GM12891 (cell line): ENCODE data around the gene ZNF345.

Experiments
- DNase-seq: peaks from one replicate; pipeline ENCODE4 v3.0.0; 2011; ENCODE audit warnings: low spot score; ENCODE audit not compliant: insufficient read length
- FAIRE-seq: peaks from 2 replicates; lab custom pipeline; 2011; peaks lifted over from hg19 to GRCh38; lab: Jason Lieb, UNC
- PAX5 ChIP-seq: IDR thresholded peaks from 2 replicates; pipeline ENCODE4 v1.6.1; 2011; ENCODE audit warnings: low read length, moderate library complexity, mild to moderate bottlenecking; ENCODE audit not compliant: insufficient read depth, severe bottlenecking
- POLR2A ChIP-seq: IDR thresholded peaks from 2 replicates; pipeline ENCODE4 v1.6.1; 2011; ENCODE audit warnings: low read depth, low read length, control low read depth
- POLR2AphosphoS5 ChIP-seq: IDR thresholded peaks from 2 replicates; pipeline ENCODE4 v1.6.1; 2011; ENCODE audit warnings: low read depth, low read length, control low read depth
- POU2F2 ChIP-seq: IDR thresholded peaks from 2 replicates; pipeline ENCODE4 v1.6.1; 2011; ENCODE audit warnings: low read depth, mild to moderate bottlenecking, control low read depth, low read length, moderate library complexity
- SPI1 ChIP-seq: IDR thresholded peaks from 2 replicates; pipeline ENCODE4 v1.6.1; 2011; ENCODE audit warnings: low read depth, low read length, control low read depth
- TAF1 ChIP-seq: IDR thresholded peaks from 2 replicates; pipeline ENCODE4 v1.6.1; 2011; ENCODE audit warnings: low read depth, low read length, control low read depth

ZNF345 gene

DNA sequence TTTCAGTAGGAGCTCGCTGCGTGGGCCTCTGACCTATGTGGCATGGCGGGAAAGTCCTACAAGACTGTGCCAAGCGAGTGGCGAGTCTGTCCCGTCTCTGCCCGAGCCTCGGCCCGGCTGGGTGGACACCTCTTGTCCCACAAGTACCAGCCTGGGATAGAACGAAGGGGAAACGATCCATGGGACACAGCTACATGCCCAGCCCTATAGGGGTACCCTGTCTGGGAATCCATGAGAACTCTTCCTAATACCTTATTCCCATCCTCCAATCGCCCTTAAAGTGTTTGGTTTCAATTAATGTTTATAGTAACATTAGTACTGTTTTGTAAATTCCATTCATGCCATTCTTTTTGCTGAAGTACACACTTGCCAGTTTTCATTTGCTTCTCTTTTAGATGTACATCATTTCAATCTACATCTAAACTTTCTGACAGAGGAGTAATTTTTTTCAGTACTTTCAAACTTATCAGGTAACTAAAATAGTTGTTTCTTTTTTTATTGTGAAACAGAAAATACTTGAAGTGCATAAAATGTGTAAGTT lies 11.8 kb upstream of the ZNF345 start:
- TF ChIP-seq SPI1: no peak
- no peak for TF ChIP-seq POLR2A
- TF ChIP-seq PAX5: no peak
- TF ChIP-seq POU2F2: no peak
- TF ChIP-seq TAF1: no peak
- TF ChIP-seq POLR2AphosphoS5: no peak
- FAIRE-seq: no peak
- DNase-seq: no peak

DNA sequence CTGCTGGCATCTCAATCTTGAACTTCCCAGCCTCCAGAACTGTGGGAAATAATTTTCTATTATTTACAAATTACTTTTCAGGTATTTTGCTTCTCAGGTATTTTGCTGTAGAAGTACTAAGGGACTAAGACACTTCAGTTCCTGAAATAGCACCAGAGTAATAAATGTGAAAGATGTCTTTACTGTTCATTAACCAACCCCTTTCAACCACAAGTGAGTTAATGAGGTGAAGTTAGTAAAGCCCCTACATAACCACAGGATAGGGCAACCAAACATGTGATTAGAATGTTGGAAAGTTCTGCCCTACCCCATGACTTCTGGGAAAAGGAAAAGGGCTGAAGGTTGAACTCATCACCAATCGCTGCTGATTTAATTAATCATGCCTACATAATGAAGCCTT lies 2.7 kb upstream of the ZNF345 start:
- DNase-seq: no peak
- no peak for FAIRE-seq
- TF ChIP-seq SPI1 (no peak), TAF1 (no peak), POU2F2 (no peak), POLR2AphosphoS5 (no peak), POLR2A (no peak), PAX5 (no peak)

DNA sequence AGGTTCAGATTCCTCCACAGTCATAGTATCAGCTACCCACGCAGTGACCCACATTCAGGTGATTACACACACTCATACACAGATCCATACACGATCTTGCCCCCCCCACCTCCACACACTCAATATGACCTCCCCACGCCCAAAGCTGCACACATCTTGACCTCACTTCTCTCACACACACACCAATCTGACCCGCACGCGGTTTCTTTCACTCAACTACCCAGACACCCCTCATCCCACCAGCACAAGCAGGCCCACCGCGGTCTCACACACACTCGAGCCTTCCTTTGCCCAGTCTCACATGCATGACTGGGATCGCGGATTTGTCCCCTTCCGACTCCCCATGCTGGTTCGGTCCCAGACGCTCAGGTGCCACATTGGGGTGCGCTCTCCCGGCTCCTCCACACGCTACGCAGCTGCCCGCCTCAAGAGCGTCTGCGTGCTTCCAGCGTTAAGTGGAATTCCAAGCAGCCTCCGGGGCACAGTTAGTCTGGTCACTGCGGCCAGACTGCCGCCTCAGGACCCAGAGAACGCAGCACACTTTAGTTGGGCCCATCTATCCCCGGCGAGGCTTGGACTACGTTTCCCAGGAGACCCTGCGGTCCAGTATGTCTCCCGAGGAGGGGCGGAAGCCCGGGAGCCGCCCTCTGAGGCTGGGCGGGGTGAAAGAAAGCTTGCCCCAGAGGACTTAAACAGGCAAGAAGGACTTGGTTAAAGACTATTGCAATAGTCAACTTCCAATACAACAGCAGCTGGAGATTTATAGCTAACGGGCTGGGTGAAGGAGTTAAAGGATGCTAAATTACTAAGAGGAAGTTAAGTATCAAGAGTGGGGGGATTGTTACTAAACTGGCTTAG lies 746 bp upstream of the ZNF345 start:
- FAIRE-seq: peak; percentile 71
- DNase-seq: peak; percentile 46
- TF ChIP-seq POLR2AphosphoS5 (peak; percentile 29; the same call in 1 of the 2 replicates), SPI1 (no peak), POLR2A (0 out of 2 replicates have a peak, but pooled peaks have one; percentile 21)

DNA sequence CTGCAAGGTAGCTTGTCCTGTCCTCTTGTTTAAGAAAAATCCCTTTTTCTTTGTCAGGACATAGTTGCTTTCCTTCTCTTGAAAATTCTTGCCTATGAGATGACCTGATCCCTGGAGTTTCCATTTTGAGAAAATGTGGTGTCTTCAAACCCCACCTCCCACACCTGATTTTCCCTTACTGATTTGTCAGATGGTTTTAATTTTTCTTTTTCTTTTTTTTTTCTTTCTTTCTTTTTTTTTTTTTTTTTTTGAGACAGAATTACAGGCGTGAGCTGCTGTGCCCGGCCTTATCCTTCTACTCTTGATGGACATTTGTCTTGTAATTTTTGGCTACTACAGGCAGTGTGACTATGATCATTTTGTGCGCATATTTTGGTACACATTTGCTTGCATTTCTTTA lies 1.2 kb downstream of the ZNF345 start:
- TF ChIP-seq PAX5: no peak
- no peak for TF ChIP-seq POLR2A
- no peak for TF ChIP-seq TAF1
- no peak for TF ChIP-seq POLR2AphosphoS5
- no peak for TF ChIP-seq SPI1
- TF ChIP-seq POU2F2: no peak
- FAIRE-seq (no peak), DNase-seq (no peak)

DNA sequence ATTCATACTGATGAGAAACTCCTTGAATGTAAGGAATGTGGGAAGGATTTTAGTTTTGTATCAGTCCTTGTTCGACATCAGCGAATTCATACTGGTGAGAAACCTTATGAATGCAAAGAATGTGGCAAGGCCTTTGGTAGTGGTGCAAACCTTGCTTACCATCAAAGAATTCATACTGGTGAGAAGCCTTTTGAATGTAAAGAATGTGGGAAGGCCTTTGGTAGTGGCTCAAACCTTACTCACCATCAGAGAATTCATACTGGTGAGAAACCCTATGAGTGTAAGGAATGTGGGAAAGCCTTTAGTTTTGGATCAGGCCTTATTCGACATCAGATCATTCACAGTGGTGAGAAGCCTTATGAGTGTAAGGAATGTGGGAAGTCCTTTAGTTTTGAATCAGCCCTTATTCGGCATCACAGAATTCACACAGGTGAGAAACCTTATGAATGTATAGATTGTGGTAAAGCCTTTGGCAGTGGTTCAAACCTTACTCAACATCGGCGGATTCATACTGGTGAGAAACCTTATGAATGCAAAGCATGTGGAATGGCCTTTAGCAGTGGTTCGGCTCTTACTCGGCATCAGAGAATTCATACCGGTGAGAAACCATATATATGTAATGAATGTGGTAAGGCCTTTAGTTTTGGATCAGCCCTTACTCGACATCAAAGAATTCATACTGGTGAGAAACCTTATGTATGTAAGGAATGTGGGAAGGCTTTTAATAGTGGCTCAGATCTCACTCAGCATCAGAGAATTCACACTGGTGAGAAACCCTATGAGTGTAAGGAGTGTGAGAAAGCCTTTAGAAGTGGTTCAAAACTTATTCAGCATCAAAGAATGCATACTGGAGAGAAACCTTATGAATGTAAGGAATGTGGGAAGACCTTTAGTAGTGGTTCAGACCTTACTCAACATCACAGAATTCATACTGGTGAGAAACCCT lies 26.6 kb downstream of the ZNF345 start:
- FAIRE-seq: no peak
- DNase-seq: no peak
- TF ChIP-seq POU2F2 (no peak), TAF1 (no peak), POLR2A (no peak), POLR2AphosphoS5 (no peak), SPI1 (no peak), PAX5 (no peak)

DNA sequence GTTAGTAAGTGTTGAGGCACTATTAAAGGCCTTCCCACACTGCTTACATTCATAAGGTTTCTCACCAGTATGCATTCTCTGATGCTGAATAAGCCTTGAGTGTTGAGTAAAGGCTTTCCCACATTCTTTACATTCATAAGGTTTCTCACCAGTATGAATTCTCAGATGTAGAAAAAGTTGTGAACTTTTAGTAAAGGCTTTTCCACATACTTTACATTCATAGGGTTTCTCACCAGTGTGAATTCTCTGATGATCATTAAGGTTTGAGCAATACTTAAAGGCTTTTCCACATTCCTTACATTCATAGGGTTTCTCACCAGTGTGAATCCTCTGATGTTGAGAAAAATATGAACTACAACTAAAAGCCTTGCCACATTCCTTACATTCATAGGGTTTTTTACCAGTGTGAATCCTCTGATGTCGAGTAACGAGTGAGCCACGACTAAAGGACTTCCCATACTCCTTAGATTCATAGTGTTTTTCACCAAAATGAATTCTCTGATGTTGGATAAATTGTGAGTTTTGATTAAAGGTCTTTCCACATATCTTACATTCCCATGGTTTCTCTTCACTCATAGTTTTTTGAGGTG lies 41.2 kb downstream of the ZNF345 start:
- TF ChIP-seq TAF1: no peak
- no peak for TF ChIP-seq PAX5
- no peak for TF ChIP-seq SPI1
- TF ChIP-seq POU2F2: no peak
- no peak for TF ChIP-seq POLR2AphosphoS5
- TF ChIP-seq POLR2A: no peak
- FAIRE-seq (no peak), DNase-seq (no peak)

DNA sequence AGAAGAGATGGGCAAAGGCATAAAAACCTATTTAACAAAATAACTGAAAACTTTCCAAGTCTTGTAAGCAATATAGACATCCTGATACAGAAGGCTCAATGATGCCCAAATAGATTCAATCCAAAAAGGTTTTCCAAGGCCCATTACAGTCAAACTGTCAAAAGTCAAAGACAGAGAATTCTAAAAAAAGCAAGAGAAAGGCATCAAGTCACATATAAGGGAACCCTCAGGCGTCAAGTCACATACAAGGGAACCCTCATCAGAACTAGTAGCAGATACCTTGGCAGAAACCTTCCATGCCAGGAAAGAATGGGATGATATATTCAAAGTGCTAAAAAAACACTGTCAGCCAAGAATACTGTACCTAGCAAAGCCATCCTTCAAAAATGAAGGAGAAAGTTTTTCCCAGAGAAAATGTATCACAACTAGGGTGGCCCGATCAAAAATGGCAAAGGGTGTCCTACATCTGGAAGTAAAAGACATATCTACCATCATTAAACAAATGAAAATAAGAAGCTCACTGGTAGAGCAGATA lies 44.2 kb downstream of the ZNF345 start:
- FAIRE-seq: no peak
- DNase-seq: no peak
- TF ChIP-seq SPI1 (no peak), POU2F2 (no peak), TAF1 (no peak), PAX5 (no peak), POLR2A (no peak), POLR2AphosphoS5 (no peak)

DNA sequence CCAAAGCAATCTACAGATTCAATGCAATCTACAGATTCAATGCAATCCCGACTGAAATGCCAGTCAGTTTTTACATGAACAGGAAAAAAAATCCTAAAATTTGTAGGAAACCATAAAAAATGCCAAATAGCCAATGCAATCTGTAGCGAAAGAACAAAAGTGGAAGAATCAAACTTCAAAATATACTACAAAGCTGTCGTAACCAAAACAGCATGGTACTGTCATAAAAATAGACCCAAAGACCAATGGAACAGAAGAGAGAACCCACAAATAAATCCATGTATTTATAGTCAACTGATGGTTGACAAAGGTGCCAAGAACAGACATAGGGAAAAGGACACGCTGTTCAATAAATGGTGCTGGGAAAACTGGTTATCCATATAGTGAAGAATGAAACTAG lies 47.7 kb downstream of the ZNF345 start:
- TF ChIP-seq POLR2AphosphoS5: no peak
- TF ChIP-seq PAX5: no peak
- TF ChIP-seq POU2F2: no peak
- TF ChIP-seq TAF1: no peak
- TF ChIP-seq POLR2A: no peak
- no peak for FAIRE-seq
- DNase-seq: no peak
